ENCODE data around the gene MICU1. TPM values are rescaled to one million over a fixed set of nuclear protein-coding genes. Genes with fewer than 3 reads are reported as not detected.
"Not testable (repeated sequence)": the region's sequence is repeated elsewhere in the genome, so short reads cannot be mapped to it uniquely, and the experiment has no call there.

MICU1 gene
- total and polyA plus RNA-seq, 2 experiments from 2014 or later = 27.5 to 52.3 TPM

GRCh38 chr10:72435570-72435969 lies 190.3 kb downstream of the MICU1 start (continued):
- no peak for TF ChIP-seq NANOG (IDR thresholded peaks at IDR 0.05; ENCODE audit: borderline replicate concordance)
- TF ChIP-seq JUNB (IDR thresholded peaks at IDR 0.05; ENCODE audit: unreplicated experiment) = no peak
- TF ChIP-seq ZNF114 (CRISPR knock-in tag; IDR thresholded peaks at IDR 0.05) = no peak
- no peak for TF ChIP-seq STAT1 (IDR thresholded peaks at IDR 0.05; ENCODE audit: unreplicated experiment)
- no peak for TF ChIP-seq POLR2AphosphoS5 (IDR thresholded peaks at IDR 0.05; ENCODE audit: low read depth)
- no peak for TF ChIP-seq EZH2phosphoT487 (IDR thresholded peaks at IDR 0.05; ENCODE audit: unreplicated experiment)

GRCh38 chr10:72430936-72431335 lies 194.9 kb downstream of the MICU1 start:
- not testable (repeated sequence) for H3K36me3 Mint-ChIP-seq (ENCODE audit: low read depth); H4K20me1 ChIP-seq (replicated peaks; ENCODE audit: insufficient read depth); H3K4me1 ChIP-seq (ENCODE audit: insufficient read depth); H3K4me2 ChIP-seq; H2AFZ ChIP-seq; H3K27me3 Mint-ChIP-seq (ENCODE audit: insufficient read depth, low read depth, poor library complexity); H3K4me3 ChIP-seq; H3K9me3 Mint-ChIP-seq; H3K9me2 ChIP-seq (ENCODE audit: insufficient read depth); H3K27me3 ChIP-seq (ENCODE audit: insufficient read depth); H3K4me1 Mint-ChIP-seq; H3K27ac Mint-ChIP-seq; H3K27ac ChIP-seq (ENCODE audit: low read depth); H3K79me2 ChIP-seq (replicated peaks; ENCODE audit: insufficient read depth); H3K36me3 ChIP-seq (ENCODE audit: insufficient read depth); H3F3A ChIP-seq (replicated peaks; ENCODE audit: low read depth); ATAC-seq; DNase-seq (ENCODE audit: low spot score); H3K4me3 Mint-ChIP-seq

GRCh38 chr10:72429931-72430330 lies 195.9 kb downstream of the MICU1 start:
- Mint-ChIP-seq H3K27ac (no peak overlapping the region), H3K4me1 (peaks cover 12% of the 10 kb centered on the region), H3K27me3 (ENCODE audit: insufficient read depth, low read depth, poor library complexity) (peaks cover 4% of the 10 kb centered on the region), H3K9me3 (no peaks in the 10 kb centered on the region), H3K4me3 (no peak overlapping the region), H3K36me3 (ENCODE audit: low read depth) (no peaks in the 10 kb centered on the region)
- DNase-seq (ENCODE audit: low spot score) (no peak), ATAC-seq (no peak)
- no peak overlapping the region for H3K4me2 ChIP-seq
- no peaks in the 10 kb centered on the region; the same call in 1 of the 2 replicates for H3K36me3 ChIP-seq (ENCODE audit: insufficient read depth)
- H3K4me3 ChIP-seq = no peak overlapping the region
- no peaks in the 10 kb centered on the region for H3K79me2 ChIP-seq (replicated peaks; ENCODE audit: insufficient read depth)
- no peaks in the 10 kb centered on the region for H3F3A ChIP-seq (replicated peaks; ENCODE audit: low read depth)
- no peaks in the 10 kb centered on the region for H3K27me3 ChIP-seq (ENCODE audit: insufficient read depth)
- 0 out of 2 replicates have a peak, but pooled peaks cover 3% of the 10 kb centered on the region for H3K9me2 ChIP-seq (ENCODE audit: insufficient read depth)
- 0 out of 2 replicates have a peak, but pooled peaks cover 5% of the 10 kb centered on the region for H3K4me1 ChIP-seq (ENCODE audit: insufficient read depth)
- H4K20me1 ChIP-seq (replicated peaks; ENCODE audit: insufficient read depth) = no peaks in the 10 kb centered on the region
- H2AFZ ChIP-seq = no peak overlapping the region
- no peak overlapping the region for H3K27ac ChIP-seq (ENCODE audit: low read depth)
- no peak for TF ChIP-seq CREB1 (CRISPR knock-in tag; IDR thresholded peaks at IDR 0.05; ENCODE audit: low read depth)
- no peak for TF ChIP-seq NANOG (IDR thresholded peaks at IDR 0.05; ENCODE audit: borderline replicate concordance)
- no peak for TF ChIP-seq STAT1 (IDR thresholded peaks at IDR 0.05; ENCODE audit: unreplicated experiment)
- no peak for TF ChIP-seq EZH2phosphoT487 (IDR thresholded peaks at IDR 0.05; ENCODE audit: unreplicated experiment)
- no peak for TF ChIP-seq ZNF462 (CRISPR knock-in tag; IDR thresholded peaks at IDR 0.05)
- TF ChIP-seq ZNF114 (CRISPR knock-in tag; IDR thresholded peaks at IDR 0.05) = no peak
- no peak for TF ChIP-seq ETS1 (IDR thresholded peaks at IDR 0.05)
- TF ChIP-seq JUNB (IDR thresholded peaks at IDR 0.05; ENCODE audit: unreplicated experiment) = no peak
- TF ChIP-seq REST (IDR thresholded peaks at IDR 0.05; ENCODE audit: unreplicated experiment) = no peak
- no peak for TF ChIP-seq POLR2AphosphoS5 (IDR thresholded peaks at IDR 0.05; ENCODE audit: low read depth)

All from GM23338 (cell line).